ENCODE data around the gene FNDC10.

Gene FNDC10

DNA sequence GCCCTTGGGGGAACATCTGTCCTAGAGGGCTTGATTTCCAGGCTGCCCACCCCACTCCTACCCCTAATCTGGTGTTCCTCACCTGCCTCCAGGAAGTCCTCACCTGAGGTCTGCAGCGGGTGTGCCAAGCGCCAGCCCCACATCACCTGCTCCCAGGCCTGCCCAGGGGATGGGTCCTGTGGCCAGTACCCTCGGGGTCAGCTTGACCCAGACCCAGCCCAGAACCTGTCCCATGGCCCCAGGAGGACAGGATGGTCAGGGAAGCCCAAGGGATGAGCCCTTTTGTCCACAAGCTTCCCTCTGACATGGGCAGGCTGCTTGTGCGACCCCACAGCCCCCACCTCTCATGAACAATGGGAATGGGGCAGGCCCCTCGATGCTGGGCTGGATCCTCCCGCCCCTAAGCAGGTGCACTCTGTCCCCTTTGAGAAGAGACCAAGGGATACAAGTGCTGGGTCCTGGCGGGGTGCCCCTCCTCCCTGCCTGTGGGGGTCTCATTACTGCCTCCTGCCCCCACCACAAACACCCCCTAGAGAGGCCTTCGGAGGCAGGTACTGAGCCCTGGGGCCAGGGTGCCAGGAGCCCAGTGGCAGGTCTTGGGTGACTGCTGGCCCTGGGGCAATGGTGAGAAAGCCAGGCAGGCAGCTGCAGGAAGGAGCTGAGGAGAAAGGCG lies 18.6 kb upstream of the FNDC10 start:
- Histone ChIP-seq H4K20me1 (ENCODE audit: low read depth, low read length) (no peaks in the 10 kb centered on the region), H3K9me3 (ENCODE audit: insufficient read depth, low read length) (no peaks in the 10 kb centered on the region), H3K4me2 (ENCODE audit: low read depth, low read length, poor library complexity, severe bottlenecking) (no peak overlapping the region), H3K27me3 (ENCODE audit: low read length) (no peaks in the 10 kb centered on the region), H3F3A (ENCODE audit: insufficient read depth) (no peaks in the 10 kb centered on the region; the same call in 1 of the 2 replicates), H3K9ac (ENCODE audit: low read length) (no peak overlapping the region), H3K36me3 (ENCODE audit: low read length) (no peaks in the 10 kb centered on the region), H3K9me2 (replicated peaks; ENCODE audit: insufficient read depth, low read length) (no peaks in the 10 kb centered on the region), H3K27ac (ENCODE audit: low read depth, low read length) (no peak overlapping the region), H3K79me2 (ENCODE audit: insufficient read depth, low read length) (0 out of 2 replicates have a peak, but pooled peaks cover 3% of the 10 kb centered on the region), H2AFZ (ENCODE audit: low read depth, low read length, severe bottlenecking) (no peak overlapping the region), H3K4me3 (ENCODE audit: insufficient read depth, low read length, poor library complexity, severe bottlenecking) (no peak overlapping the region)
- TF ChIP-seq, protein P1, sequence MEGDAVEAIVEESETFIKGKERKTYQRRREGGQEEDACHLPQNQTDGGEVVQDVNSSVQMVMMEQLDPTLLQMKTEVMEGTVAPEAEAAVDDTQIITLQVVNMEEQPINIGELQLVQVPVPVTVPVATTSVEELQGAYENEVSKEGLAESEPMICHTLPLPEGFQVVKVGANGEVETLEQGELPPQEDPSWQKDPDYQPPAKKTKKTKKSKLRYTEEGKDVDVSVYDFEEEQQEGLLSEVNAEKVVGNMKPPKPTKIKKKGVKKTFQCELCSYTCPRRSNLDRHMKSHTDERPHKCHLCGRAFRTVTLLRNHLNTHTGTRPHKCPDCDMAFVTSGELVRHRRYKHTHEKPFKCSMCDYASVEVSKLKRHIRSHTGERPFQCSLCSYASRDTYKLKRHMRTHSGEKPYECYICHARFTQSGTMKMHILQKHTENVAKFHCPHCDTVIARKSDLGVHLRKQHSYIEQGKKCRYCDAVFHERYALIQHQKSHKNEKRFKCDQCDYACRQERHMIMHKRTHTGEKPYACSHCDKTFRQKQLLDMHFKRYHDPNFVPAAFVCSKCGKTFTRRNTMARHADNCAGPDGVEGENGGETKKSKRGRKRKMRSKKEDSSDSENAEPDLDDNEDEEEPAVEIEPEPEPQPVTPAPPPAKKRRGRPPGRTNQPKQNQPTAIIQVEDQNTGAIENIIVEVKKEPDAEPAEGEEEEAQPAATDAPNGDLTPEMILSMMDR (IDR thresholded peaks at IDR 0.05; ENCODE audit: insufficient read depth, low read length, poor library complexity, severe bottlenecking): no peak
- no peak for TF ChIP-seq EZH2phosphoT487 (conservative IDR thresholded peaks at IDR 0.05; ENCODE audit: low read length)

DNA sequence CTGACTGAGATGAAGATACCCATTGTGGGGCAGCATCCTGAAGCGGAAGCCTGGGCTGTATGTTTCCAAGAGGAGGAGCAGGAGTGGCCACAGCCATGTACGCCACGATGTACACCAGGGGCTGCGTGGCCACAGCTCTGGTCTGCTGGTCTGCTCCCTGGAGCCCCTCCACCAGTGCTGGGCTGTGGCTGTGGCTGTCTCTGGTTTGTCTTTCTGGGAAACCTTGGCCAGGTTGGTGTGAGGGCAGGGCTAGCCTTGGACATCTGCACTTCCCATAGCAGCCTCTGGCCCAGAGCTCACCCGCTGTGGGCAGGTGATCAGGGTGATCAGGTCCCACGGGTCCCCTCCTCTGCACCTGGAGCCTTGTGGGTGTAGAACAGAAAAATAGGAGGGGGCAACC lies 18.0 kb upstream of the FNDC10 start:
- Histone ChIP-seq H3K4me2 (ENCODE audit: low read depth, low read length, poor library complexity, severe bottlenecking) (no peak overlapping the region), H3K9ac (ENCODE audit: low read length) (no peak overlapping the region), H3F3A (ENCODE audit: insufficient read depth) (no peaks in the 10 kb centered on the region; the same call in 1 of the 2 replicates), H3K9me2 (replicated peaks; ENCODE audit: insufficient read depth, low read length) (no peaks in the 10 kb centered on the region), H4K20me1 (ENCODE audit: low read depth, low read length) (no peaks in the 10 kb centered on the region), H3K27me3 (ENCODE audit: low read length) (no peaks in the 10 kb centered on the region), H3K79me2 (ENCODE audit: insufficient read depth, low read length) (0 out of 2 replicates have a peak, but pooled peaks cover 3% of the 10 kb centered on the region), H3K4me3 (ENCODE audit: insufficient read depth, low read length, poor library complexity, severe bottlenecking) (no peak overlapping the region), H3K36me3 (ENCODE audit: low read length) (no peaks in the 10 kb centered on the region), H3K27ac (ENCODE audit: low read depth, low read length) (no peak overlapping the region), H2AFZ (ENCODE audit: low read depth, low read length, severe bottlenecking) (no peak overlapping the region), H3K9me3 (ENCODE audit: insufficient read depth, low read length) (no peaks in the 10 kb centered on the region)
- TF ChIP-seq, protein P1 (IDR thresholded peaks at IDR 0.05; ENCODE audit: insufficient read depth, low read length, poor library complexity, severe bottlenecking): no peak
- TF ChIP-seq EZH2phosphoT487 (conservative IDR thresholded peaks at IDR 0.05; ENCODE audit: low read length): no peak

DNA sequence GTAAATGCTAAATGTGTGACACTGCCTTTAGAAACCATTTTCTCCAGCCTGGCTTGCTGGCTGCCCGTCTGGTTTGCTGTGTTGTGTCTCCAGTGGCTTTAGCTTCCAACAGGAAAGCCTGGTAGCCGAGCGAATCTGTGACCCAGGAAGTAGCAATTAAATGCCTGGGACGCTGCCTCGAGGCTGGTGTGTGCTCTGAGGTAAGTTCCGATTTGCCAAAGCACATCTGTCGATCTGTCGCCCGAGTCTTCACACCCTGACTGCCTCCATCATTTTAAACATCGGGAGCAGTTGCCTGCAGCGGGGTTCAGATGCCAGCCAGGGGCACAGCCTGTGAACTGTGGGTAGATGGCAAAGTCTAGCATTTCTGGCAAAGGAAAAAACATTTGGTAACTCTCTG lies 17.6 kb upstream of the FNDC10 start:
- Histone ChIP-seq H3K27me3 (ENCODE audit: low read length) (no peaks in the 10 kb centered on the region), H3F3A (ENCODE audit: insufficient read depth) (no peaks in the 10 kb centered on the region; the same call in 1 of the 2 replicates), H3K9me3 (ENCODE audit: insufficient read depth, low read length) (no peaks in the 10 kb centered on the region), H3K4me3 (ENCODE audit: insufficient read depth, low read length, poor library complexity, severe bottlenecking) (no peak overlapping the region), H4K20me1 (ENCODE audit: low read depth, low read length) (no peaks in the 10 kb centered on the region), H3K9ac (ENCODE audit: low read length) (no peak overlapping the region), H3K36me3 (ENCODE audit: low read length) (no peaks in the 10 kb centered on the region), H3K9me2 (replicated peaks; ENCODE audit: insufficient read depth, low read length) (no peaks in the 10 kb centered on the region), H3K4me2 (ENCODE audit: low read depth, low read length, poor library complexity, severe bottlenecking) (no peak overlapping the region), H3K27ac (ENCODE audit: low read depth, low read length) (no peak overlapping the region), H2AFZ (ENCODE audit: low read depth, low read length, severe bottlenecking) (no peak overlapping the region), H3K79me2 (ENCODE audit: insufficient read depth, low read length) (0 out of 2 replicates have a peak, but pooled peaks cover 3% of the 10 kb centered on the region)
- TF ChIP-seq, protein P1 (IDR thresholded peaks at IDR 0.05; ENCODE audit: insufficient read depth, low read length, poor library complexity, severe bottlenecking): no peak
- TF ChIP-seq EZH2phosphoT487 (conservative IDR thresholded peaks at IDR 0.05; ENCODE audit: low read length): no peak
